MG63 (cell line): ENCODE data around the gene ACTR1A. TPM values are rescaled to one million over a fixed set of nuclear protein-coding genes. Genes with fewer than 3 reads are reported as not detected.
A peak's percentile ranks its signal among the peaks of the same experiment; 100 is the strongest.

ENCODE experiments used
- DNase-seq: peaks from one replicate; pipeline ENCODE4 v3.0.0-alpha.2; 2020
- H3K27me3 ChIP-seq: fragments of 250-450 bp; sonication (Bioruptor Pico); 2 replicates; pipeline ENCODE4 v1.5.1; 2020; ENCODE audit warnings: mild to moderate bottlenecking, moderate library complexity
- H3K36me3 ChIP-seq: fragments of 250-450 bp; sonication (Bioruptor Pico); 2 replicates; pipeline ENCODE4 v1.5.1; 2020; ENCODE audit warnings: mild to moderate bottlenecking, moderate library complexity
- H3K4me3 ChIP-seq: fragments of 250-450 bp; sonication (Bioruptor Pico); 2 replicates; pipeline ENCODE4 v1.5.1; 2020; ENCODE audit warnings: mild to moderate bottlenecking, moderate library complexity
- H3K9me3 ChIP-seq: fragments of 250-450 bp; sonication (Bioruptor Pico); 2 replicates; pipeline ENCODE4 v1.5.1; 2020; ENCODE audit warnings: mild to moderate bottlenecking, moderate library complexity
- total RNA-seq: library from RNA; depleted of rRNA; stranded (reverse); fragments of >200 nt; shearing (Covaris generic); gene quantifications from 2 replicates; pipeline ENCODE4 v1.2.3, GENCODE V29; 2014; ENCODE audit warnings: low replicate concordance

The ACTR1A gene
- total RNA-seq, 1 experiment from 2014 or later = 178 TPM

GRCh38 chr10:102451105-102451969 is 51.2 kb downstream of the ACTR1A start, which contains the start of gene C10orf95:
Gene C10orf95 (minus strand): TSS chr10:102451543. CDS start chr10:102451093, 450 bp downstream.
- Histone ChIP-seq H3K9me3 (no peaks in the 10 kb centered on the region), H3K4me3 (peak within 1 kb of the TSS; percentile 71), H3K27me3 (no peaks in the 10 kb centered on the region), H3K36me3 (peaks cover 2% of the 10 kb centered on the region; the same call in 1 of the 2 replicates)
- DNase-seq = no peak

GRCh38 chr10:102450374-102451104 is 52.0 kb downstream of the ACTR1A start:
- peak overlapping the region; percentile 71 for H3K4me3 ChIP-seq
- H3K9me3 ChIP-seq = no peaks in the 10 kb centered on the region
- H3K36me3 ChIP-seq = peaks cover 2% of the 10 kb centered on the region; the same call in 1 of the 2 replicates
- DNase-seq = peak; percentile 84
- H3K27me3 ChIP-seq = no peaks in the 10 kb centered on the region

- H3K27me3 ChIP-seq = no peaks in the 10 kb centered on the region
- H3K36me3 ChIP-seq = peaks cover 2% of the 10 kb centered on the region; the same call in 1 of the 2 replicates
- no peak for DNase-seq
- no peaks in the 10 kb centered on the region for H3K9me3 ChIP-seq
- H3K4me3 ChIP-seq = peak overlapping the region; percentile 71
Observed at GRCh38 chr10:102450124-102450373, 52.5 kb downstream of the ACTR1A start.

- peaks cover 2% of the 10 kb centered on the region; the same call in 1 of the 2 replicates for H3K36me3 ChIP-seq
- no peaks in the 10 kb centered on the region for H3K9me3 ChIP-seq
- no peaks in the 10 kb centered on the region for H3K27me3 ChIP-seq
- peak overlapping the region; percentile 71 for H3K4me3 ChIP-seq
- DNase-seq = peak; percentile 53
Observed at GRCh38 chr10:102449321-102450123, 53.0 kb downstream of the ACTR1A start.

- no peaks in the 10 kb centered on the region for H3K27me3 ChIP-seq
- no peak for DNase-seq
- H3K4me3 ChIP-seq = no peak overlapping the region
- H3K9me3 ChIP-seq = no peaks in the 10 kb centered on the region
- no peaks in the 10 kb centered on the region for H3K36me3 ChIP-seq
Observed at GRCh38 chr10:102444851-102445250, 57.7 kb downstream of the ACTR1A start.

- Histone ChIP-seq H3K4me3 (no peak overlapping the region), H3K9me3 (no peaks in the 10 kb centered on the region), H3K27me3 (no peaks in the 10 kb centered on the region), H3K36me3 (no peaks in the 10 kb centered on the region)
- DNase-seq = no peak
Observed at GRCh38 chr10:102438374-102438773, 64.1 kb downstream of the ACTR1A start.

GRCh38 chr10:102437515-102437914 is 65.0 kb downstream of the ACTR1A start:
- Histone ChIP-seq H3K4me3 (no peak overlapping the region), H3K36me3 (no peaks in the 10 kb centered on the region), H3K9me3 (no peaks in the 10 kb centered on the region), H3K27me3 (no peaks in the 10 kb centered on the region)
- no peak for DNase-seq

GRCh38 chr10:102436312-102436711 is 66.2 kb downstream of the ACTR1A start:
- Histone ChIP-seq H3K9me3 (no peaks in the 10 kb centered on the region), H3K27me3 (no peaks in the 10 kb centered on the region), H3K4me3 (no peak overlapping the region), H3K36me3 (no peaks in the 10 kb centered on the region)
- DNase-seq = no peak

- no peak for DNase-seq
- H3K36me3 ChIP-seq = peaks cover 4% of the 10 kb centered on the region; the same call in 1 of the 2 replicates
- no peaks in the 10 kb centered on the region for H3K9me3 ChIP-seq
- no peaks in the 10 kb centered on the region for H3K27me3 ChIP-seq
- peak overlapping the region; percentile 30 for H3K4me3 ChIP-seq
Observed at GRCh38 chr10:102435529-102436233, 66.8 kb downstream of the ACTR1A start.

- Histone ChIP-seq H3K4me3 (no peak overlapping the region), H3K27me3 (no peaks in the 10 kb centered on the region), H3K9me3 (no peaks in the 10 kb centered on the region), H3K36me3 (peaks cover 8% of the 10 kb centered on the region; the same call in 1 of the 2 replicates)
- no peak for DNase-seq
Observed at GRCh38 chr10:102435133-102435497, 67.4 kb downstream of the ACTR1A start.

- Histone ChIP-seq H3K36me3 (peaks cover 8% of the 10 kb centered on the region; the same call in 1 of the 2 replicates), H3K9me3 (no peaks in the 10 kb centered on the region), H3K27me3 (no peaks in the 10 kb centered on the region), H3K4me3 (no peak overlapping the region)
- DNase-seq = no peak
Observed at GRCh38 chr10:102434394-102435132, 67.9 kb downstream of the ACTR1A start.

- Histone ChIP-seq H3K36me3 (peaks cover 8% of the 10 kb centered on the region; the same call in 1 of the 2 replicates), H3K9me3 (no peaks in the 10 kb centered on the region), H3K27me3 (no peaks in the 10 kb centered on the region), H3K4me3 (no peak overlapping the region)
- DNase-seq = no peak
Observed at GRCh38 chr10:102433619-102434046, 68.9 kb downstream of the ACTR1A start.

- H3K9me3 ChIP-seq = no peaks in the 10 kb centered on the region
- peak within 1 kb of the TSS; percentile 77 for H3K4me3 ChIP-seq
- DNase-seq = peak; percentile 95
- H3K36me3 ChIP-seq = peaks cover 8% of the 10 kb centered on the region; the same call in 1 of the 2 replicates
- no peaks in the 10 kb centered on the region for H3K27me3 ChIP-seq
Observed at GRCh38 chr10:102432162-102432950, 70.2 kb downstream of the ACTR1A start, which contains the start of gene CUEDC2. Gene CUEDC2 (minus strand): TSS chr10:102432574. CDS start chr10:102425188, 7,386 bp downstream.

GRCh38 chr10:102431452-102432124 is 70.9 kb downstream of the ACTR1A start:
- Histone ChIP-seq H3K4me3 (peak overlapping the region; percentile 77), H3K9me3 (no peaks in the 10 kb centered on the region), H3K36me3 (peaks cover 8% of the 10 kb centered on the region; the same call in 1 of the 2 replicates), H3K27me3 (no peaks in the 10 kb centered on the region)
- DNase-seq = no peak
